ENCODE data around the gene TMEM201. TPM values are rescaled to one million over a fixed set of nuclear protein-coding genes. Genes with fewer than 3 reads are reported as not detected.

TMEM201 gene
- total RNA-seq, 1 donor from 2014 or later, result 8.5 TPM

DNA sequence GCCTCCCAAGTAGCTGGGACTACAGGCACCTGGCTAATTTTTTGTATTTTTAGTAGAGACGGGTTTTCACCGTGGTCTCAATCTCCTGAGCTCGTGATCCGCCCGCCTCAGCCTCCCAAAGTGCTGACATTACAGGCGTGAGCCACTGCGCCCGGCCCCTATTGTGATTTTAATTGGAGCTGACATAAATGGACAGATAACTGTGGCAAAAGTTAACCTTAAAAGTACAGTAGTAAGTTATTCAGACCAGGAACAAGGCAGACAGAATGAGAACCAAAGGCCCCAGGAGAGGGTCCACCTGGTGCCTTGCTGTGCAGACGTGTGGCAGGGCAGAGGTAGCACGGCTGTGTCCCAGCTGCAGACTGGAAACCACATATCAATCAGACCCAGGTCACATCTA is 11.0 kb downstream of the TMEM201 start:
- intact Hi-C loops (cut with DNase I), result no loop called here
- no peaks in the 10 kb centered on the region for H3K27me3 ChIP-seq
- H3K36me3 ChIP-seq, result peaks cover 18% of the 10 kb centered on the region
- TF ChIP-seq, protein P1, sequence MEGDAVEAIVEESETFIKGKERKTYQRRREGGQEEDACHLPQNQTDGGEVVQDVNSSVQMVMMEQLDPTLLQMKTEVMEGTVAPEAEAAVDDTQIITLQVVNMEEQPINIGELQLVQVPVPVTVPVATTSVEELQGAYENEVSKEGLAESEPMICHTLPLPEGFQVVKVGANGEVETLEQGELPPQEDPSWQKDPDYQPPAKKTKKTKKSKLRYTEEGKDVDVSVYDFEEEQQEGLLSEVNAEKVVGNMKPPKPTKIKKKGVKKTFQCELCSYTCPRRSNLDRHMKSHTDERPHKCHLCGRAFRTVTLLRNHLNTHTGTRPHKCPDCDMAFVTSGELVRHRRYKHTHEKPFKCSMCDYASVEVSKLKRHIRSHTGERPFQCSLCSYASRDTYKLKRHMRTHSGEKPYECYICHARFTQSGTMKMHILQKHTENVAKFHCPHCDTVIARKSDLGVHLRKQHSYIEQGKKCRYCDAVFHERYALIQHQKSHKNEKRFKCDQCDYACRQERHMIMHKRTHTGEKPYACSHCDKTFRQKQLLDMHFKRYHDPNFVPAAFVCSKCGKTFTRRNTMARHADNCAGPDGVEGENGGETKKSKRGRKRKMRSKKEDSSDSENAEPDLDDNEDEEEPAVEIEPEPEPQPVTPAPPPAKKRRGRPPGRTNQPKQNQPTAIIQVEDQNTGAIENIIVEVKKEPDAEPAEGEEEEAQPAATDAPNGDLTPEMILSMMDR (IDR thresholded peaks at IDR 0.05), result no peak
- H3K9me3 ChIP-seq, result no peaks in the 10 kb centered on the region
- no peak overlapping the region for H3K27ac ChIP-seq
- DNase-seq (no peak), ATAC-seq (no peak)
- H3K4me3 ChIP-seq, result no peak overlapping the region
- H3K4me1 ChIP-seq, result no peaks in the 10 kb centered on the region

DNA sequence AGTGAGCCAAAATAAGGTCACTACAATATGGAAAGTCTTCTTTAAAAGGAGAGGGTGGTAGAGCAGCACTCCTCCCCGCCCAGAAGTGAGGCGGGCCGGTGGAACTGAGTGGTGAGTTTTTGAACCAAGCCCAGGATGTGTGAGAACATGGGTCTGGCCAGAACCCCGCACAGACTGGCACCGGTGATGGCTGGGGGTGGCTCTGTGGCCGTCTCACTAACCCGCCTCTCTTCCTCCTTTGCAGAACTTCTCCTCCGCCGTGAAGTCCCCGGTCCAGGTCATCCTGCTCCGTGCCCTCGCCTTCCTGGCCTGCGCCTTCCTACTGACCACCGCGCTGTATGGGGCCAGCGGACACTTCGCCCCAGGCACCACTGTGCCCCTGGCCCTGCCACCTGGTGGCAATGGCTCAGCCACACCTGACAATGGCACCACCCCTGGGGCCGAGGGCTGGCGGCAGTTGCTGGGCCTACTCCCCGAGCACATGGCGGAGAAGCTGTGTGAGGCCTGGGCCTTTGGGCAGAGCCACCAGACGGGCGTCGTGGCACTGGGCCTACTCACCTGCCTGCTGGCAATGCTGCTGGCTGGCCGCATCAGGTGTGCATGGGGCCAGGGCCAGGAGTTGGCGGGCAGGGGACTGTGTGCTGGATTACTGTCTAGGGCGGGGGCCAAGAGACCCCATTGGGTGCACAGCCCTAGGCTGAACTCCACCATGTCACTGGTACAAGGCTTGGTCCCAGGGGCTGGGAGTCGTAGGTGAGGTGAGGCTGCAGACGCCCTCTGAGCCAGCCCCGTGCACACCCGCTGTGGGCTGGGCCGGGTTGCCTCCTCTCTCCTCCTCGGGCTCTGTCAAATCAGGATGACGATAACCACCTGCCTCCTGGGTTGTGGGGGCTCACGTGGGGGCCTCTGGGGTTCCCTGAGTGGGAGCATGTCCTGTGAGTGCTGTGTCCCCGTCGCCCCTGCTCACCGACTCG is 12.4 kb downstream of the TMEM201 start:
- H3K27ac ChIP-seq, result no peak overlapping the region
- ATAC-seq, result no peak

DNA sequence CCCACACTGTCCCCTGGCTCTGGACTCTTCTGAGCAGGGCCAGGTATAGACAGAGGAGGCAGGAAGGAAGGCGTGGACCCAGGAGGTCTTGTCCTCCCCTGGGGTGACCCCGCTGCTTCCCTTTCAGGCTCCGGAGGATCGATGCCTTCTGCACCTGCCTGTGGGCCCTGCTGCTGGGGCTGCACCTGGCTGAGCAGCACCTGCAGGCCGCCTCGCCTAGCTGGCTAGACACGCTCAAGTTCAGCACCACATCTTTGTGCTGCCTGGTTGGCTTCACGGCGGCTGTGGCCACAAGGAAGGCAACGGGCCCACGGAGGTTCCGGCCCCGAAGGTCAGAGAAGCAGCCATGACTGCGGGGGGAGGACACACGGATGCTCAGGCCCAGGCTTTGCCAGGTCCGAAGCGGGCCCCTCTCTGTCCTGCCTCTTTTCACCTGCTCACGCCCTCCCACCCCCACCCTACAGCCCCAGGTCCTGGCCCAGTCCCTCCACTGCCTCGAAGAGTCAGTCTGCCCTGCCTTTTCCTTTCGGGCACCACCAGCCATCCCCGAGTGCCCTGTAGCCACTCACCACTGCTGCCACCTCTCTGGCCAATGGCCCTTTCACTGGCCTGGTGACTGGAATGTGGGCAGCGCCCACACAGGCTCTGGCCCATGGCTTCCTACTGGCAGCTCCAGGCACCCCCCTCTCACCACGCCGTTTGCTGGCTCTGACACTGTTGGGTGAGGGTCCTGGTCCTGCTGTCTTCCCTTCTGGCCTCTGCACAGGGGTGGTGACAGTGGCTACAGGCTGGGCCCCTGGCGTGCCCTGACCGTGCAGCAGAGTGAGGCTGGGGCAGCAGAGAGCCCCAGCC is 13.5 kb downstream of the TMEM201 start:
- Histone ChIP-seq H3K27me3 (no peaks in the 10 kb centered on the region), H3K4me3 (no peak overlapping the region), H3K4me1 (no peaks in the 10 kb centered on the region), H3K27ac (no peak overlapping the region), H3K9me3 (no peaks in the 10 kb centered on the region), H3K36me3 (peaks cover 18% of the 10 kb centered on the region)
- ATAC-seq (no peak), DNase-seq (no peak)
- TF ChIP-seq, protein P1 (IDR thresholded peaks at IDR 0.05), result no peak
- intact Hi-C loops (cut with DNase I), result no loop called here

More for the DNA sequence above, 12.4 kb downstream of the TMEM201 start:
- intact Hi-C loops (cut with DNase I), result no loop called here
- no peaks in the 10 kb centered on the region for H3K4me1 ChIP-seq
- TF ChIP-seq, protein P1 (IDR thresholded peaks at IDR 0.05), result no peak
- H3K27me3 ChIP-seq, result no peaks in the 10 kb centered on the region
- H3K9me3 ChIP-seq, result no peaks in the 10 kb centered on the region
- DNase-seq, result no peak
- no peak overlapping the region for H3K4me3 ChIP-seq
- peaks cover 18% of the 10 kb centered on the region for H3K36me3 ChIP-seq

DNA sequence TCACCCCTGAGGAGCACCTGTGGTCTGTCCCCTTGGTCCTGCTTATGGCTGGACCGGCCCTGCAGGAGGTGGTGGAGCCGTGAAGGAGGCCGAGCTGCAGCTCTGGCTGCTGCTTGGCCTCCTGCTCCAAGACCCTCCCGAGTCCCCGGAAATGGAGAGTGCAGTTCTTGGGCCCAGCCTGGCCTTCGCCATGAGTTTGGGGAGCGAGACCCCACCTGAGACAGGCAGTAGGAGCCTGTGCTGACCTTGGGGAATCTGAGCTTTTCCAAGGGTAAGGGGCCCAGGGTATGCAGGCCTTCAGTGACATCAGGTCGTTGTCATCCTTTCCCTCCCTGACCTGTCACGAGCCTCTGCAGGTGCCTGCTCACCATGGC is 14.1 kb downstream of the TMEM201 start:
- DNase-seq, result no peak
- no peak for ATAC-seq
- intact Hi-C loops (cut with DNase I), result no loop called here
- TF ChIP-seq, protein P1 (IDR thresholded peaks at IDR 0.05), result no peak
- Histone ChIP-seq H3K27ac (no peak overlapping the region), H3K9me3 (no peaks in the 10 kb centered on the region), H3K36me3 (peaks cover 24% of the 10 kb centered on the region), H3K27me3 (no peaks in the 10 kb centered on the region), H3K4me3 (no peak overlapping the region), H3K4me1 (no peaks in the 10 kb centered on the region)

DNA sequence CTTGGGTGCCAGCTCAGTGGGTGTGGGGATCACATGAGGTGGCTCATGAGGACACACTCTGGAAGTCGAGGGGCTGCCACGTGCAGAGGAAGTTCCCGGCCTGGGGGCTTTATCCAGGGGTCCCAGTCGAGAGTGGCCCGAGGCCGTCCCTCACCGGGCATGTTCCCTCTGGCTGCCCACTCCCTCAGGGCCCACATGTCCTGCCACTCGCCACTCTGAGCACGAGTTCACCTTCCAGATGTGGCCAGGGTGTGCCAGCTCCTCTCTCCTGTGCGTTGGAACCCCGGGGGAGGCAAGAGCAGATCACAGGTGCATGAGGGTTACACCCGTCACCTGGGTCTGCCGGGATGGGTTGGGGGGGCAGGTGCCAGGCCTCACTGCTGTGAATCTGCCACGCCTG is 14.6 kb downstream of the TMEM201 start:
- Histone ChIP-seq H3K27ac (no peak overlapping the region), H3K4me1 (no peaks in the 10 kb centered on the region), H3K4me3 (no peak overlapping the region), H3K9me3 (no peaks in the 10 kb centered on the region), H3K36me3 (peaks cover 27% of the 10 kb centered on the region), H3K27me3 (no peaks in the 10 kb centered on the region)
- TF ChIP-seq, protein P1 (IDR thresholded peaks at IDR 0.05), result no peak
- DNase-seq (peak; percentile 59), ATAC-seq (no peak)
- intact Hi-C loops (cut with DNase I), result no loop called here

Measured in upper lobe of right lung (tissue), 1 donor.